GDM1 (cell line): ENCODE measurements around the gene HOXD9.

ENCODE experiments used
- DNase-seq: peaks from one replicate; lab custom pipeline; 2025; lab: John Stamatoyannopoulos, UW

Gene HOXD9

GRCh38 chr2:176124947-176125771 is 2.6 kb downstream of the HOXD9 start:
- no peak for DNase-seq

- DNase-seq: no peak
Observed at GRCh38 chr2:176125772-176126054, 3.2 kb downstream of the HOXD9 start.

- no peak for DNase-seq
Observed at GRCh38 chr2:176126929-176127773, 4.6 kb downstream of the HOXD9 start.

- no peak for DNase-seq
Observed at GRCh38 chr2:176127774-176128072, 5.2 kb downstream of the HOXD9 start.

- no peak for DNase-seq
Observed at GRCh38 chr2:176128172-176128981, 5.9 kb downstream of the HOXD9 start.

GRCh38 chr2:176128982-176129796 is 6.7 kb downstream of the HOXD9 start, which contains the start of gene HOXD8:
TSS of gene HOXD8 (plus strand) at chr2:176129705. CDS start at chr2:176130367, 662 bp downstream.
- no peak for DNase-seq

GRCh38 chr2:176129813-176130146 is 7.3 kb downstream of the HOXD9 start:
- DNase-seq: no peak

GRCh38 chr2:176130147-176130956 is 7.8 kb downstream of the HOXD9 start:
- no peak for DNase-seq

- DNase-seq: no peak
Observed at GRCh38 chr2:176130957-176131847, 8.7 kb downstream of the HOXD9 start.

GRCh38 chr2:176131848-176132158 is 9.3 kb downstream of the HOXD9 start:
- no peak for DNase-seq

- no peak for DNase-seq
Observed at GRCh38 chr2:176132205-176133171, 10.0 kb downstream of the HOXD9 start.

- DNase-seq: no peak
Observed at GRCh38 chr2:176133389-176133788, 10.9 kb downstream of the HOXD9 start.

- DNase-seq: no peak
Observed at GRCh38 chr2:176134035-176134434, 11.5 kb downstream of the HOXD9 start.

- DNase-seq: no peak
Observed at GRCh38 chr2:176135035-176135440, 12.5 kb downstream of the HOXD9 start.

- no peak for DNase-seq
Observed at GRCh38 chr2:176136374-176137251, 14.1 kb downstream of the HOXD9 start.

GRCh38 chr2:176137252-176137580 is 14.7 kb downstream of the HOXD9 start:
- DNase-seq: no peak

- DNase-seq: no peak
Observed at GRCh38 chr2:176137906-176138305, 15.4 kb downstream of the HOXD9 start.

- no peak for DNase-seq
Observed at GRCh38 chr2:176138526-176138922, 16.0 kb downstream of the HOXD9 start.
